ENCODE results near the gene PTCH1. TPM values are rescaled to one million over a fixed set of nuclear protein-coding genes. Genes with fewer than 3 reads are reported as not detected.

Gene PTCH1
- total and polyA plus RNA-seq, 8 donors, result 5.4 to 22.6 (median 14.7) TPM

- 0 to 1% methylated on average over 61 to 102 of the region's 102 CpGs for WGBS, 2 donors
- FAIRE-seq (no peak), ATAC-seq (peak; percentile 65 to 78 (median 76)), DNase-seq (peak; percentile 88 to 96 (median 94))
- intact Hi-C loops (cut with DNase I), result no loop called here
- Histone ChIP-seq H3K9me3 (no peaks in the 10 kb centered on the region), H3K4me3 (peak overlapping the region; percentile 16 to 84 (median 70)), H3K27ac (peak overlapping the region; percentile 62 to 94 (median 83)), H3K4me1 (peaks cover 0 to 4% (median 0%) of the 10 kb centered on the region in 3 donors), H3K27me3 (no peaks in the 10 kb centered on the region), H3K36me3 (no peaks in the 10 kb centered on the region)
- TF ChIP-seq CTCF (IDR thresholded peaks at IDR 0.05), result no peak
These were observed 5.8 kb downstream of the PTCH1 start for GRCh38 chr9:95510709-95511615.

GRCh38 chr9:95509851-95510708 is 6.7 kb downstream of the PTCH1 start:
- WGBS, 2 donors, result 0 to 1% methylated on average over 38 of the region's 38 CpGs
- H3K27ac ChIP-seq, result peak overlapping the region; percentile 62 to 94 (median 83)
- no peaks in the 10 kb centered on the region for H3K9me3 ChIP-seq
- intact Hi-C loops (cut with DNase I), result no loop called here
- peaks cover 0 to 3% (median 0%) of the 10 kb centered on the region in 3 donors for H3K4me1 ChIP-seq
- ATAC-seq (no peak), FAIRE-seq (no peak), DNase-seq (peak in 5 of 6 donors; percentile 35 to 65 (median 39))
- TF ChIP-seq CTCF (IDR thresholded peaks at IDR 0.05), result no peak
- no peaks in the 10 kb centered on the region for H3K36me3 ChIP-seq
- H3K27me3 ChIP-seq, result no peaks in the 10 kb centered on the region
- peak overlapping the region; percentile 16 to 84 (median 70) for H3K4me3 ChIP-seq

- peak overlapping the region; percentile 62 to 94 (median 83) for H3K27ac ChIP-seq
- intact Hi-C loops (cut with DNase I), result no loop called here
- WGBS, 2 donors, result 0% methylated on average over 48 of the region's 48 CpGs
These were observed 7.6 kb downstream of the PTCH1 start for GRCh38 chr9:95508968-95509850.

More at GRCh38 chr9:95508968-95509850, 7.6 kb downstream of the PTCH1 start:
- no peak for TF ChIP-seq CTCF (IDR thresholded peaks at IDR 0.05)
- FAIRE-seq (no peak), DNase-seq (peak; percentile 77 to 86 (median 80)), ATAC-seq (peak; percentile 37 to 58 (median 50))
- H3K36me3 ChIP-seq, result no peaks in the 10 kb centered on the region
- peaks cover 0 to 9% (median 8%) of the 10 kb centered on the region in 3 donors for H3K4me1 ChIP-seq
- H3K27me3 ChIP-seq, result no peaks in the 10 kb centered on the region
- no peaks in the 10 kb centered on the region for H3K9me3 ChIP-seq
- H3K4me3 ChIP-seq, result peak overlapping the region; percentile 62 to 84 (median 74)

Measured in pancreas (tissue), 10 donors.